ENCODE results near the gene GARS1. TPM values are rescaled to one million over a fixed set of nuclear protein-coding genes. Genes with fewer than 3 reads are reported as not detected.
A peak's percentile ranks its signal among the peaks of the same experiment; 100 is the strongest.

Gene GARS1
- polyA plus RNA-seq, 3 donors, result 46.0 to 68.4 (median 48.6) TPM

DNA sequence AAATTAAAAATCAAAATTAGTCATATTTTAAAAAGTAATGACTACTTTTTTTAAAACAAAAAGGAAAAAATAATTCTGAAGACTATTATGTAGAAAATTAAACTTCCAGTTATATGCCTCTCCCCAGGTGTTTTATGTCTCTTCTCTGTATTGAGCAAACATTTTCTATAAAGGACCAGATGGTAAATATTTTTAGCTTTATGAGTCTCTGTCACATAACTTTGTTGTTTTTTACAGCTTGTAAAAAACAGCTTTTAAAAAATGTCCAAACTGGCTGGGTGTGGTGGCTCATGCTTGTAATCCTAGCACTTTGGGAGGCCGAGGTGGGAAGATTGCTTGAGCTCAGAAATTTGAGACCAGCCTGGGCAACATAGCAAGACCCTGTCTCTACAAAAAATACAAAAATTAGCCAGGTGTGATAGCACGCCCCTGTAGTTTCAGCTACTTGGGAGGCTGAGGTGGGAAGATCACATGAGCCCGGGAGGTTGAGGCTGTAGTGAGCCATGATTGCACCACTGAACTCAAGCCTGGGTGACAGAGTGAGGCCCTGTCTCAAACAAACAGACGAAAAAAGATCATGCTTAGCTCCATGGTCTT, 23.5 kb downstream of the GARS1 start:
- H3K36me3 ChIP-seq (replicated peaks in 1 of 2; ENCODE audit: control insufficient read depth in 1 of 2, insufficient read depth in 2 of 2, low read length in 2 of 2), result peaks cover 92 to 100% of the 10 kb centered on the region in 2 donors
- no peaks in the 10 kb centered on the region for H4K20me1 ChIP-seq (ENCODE audit: insufficient read depth, low read length)
- intact Hi-C loops (cut with micrococcal nuclease), result no loop called here
- H3K27ac Mint-ChIP-seq, result peak overlapping the region in 1 of 7 donors; percentile 56
- peaks cover 0 to 3% (median 0%) of the 10 kb centered on the region in 3 donors for H3K27me3 Mint-ChIP-seq (ENCODE audit: low read depth in 3 of 3)
- no peaks in the 10 kb centered on the region for H3K4me1 ChIP-seq (ENCODE audit: control insufficient read depth in 1 of 2, insufficient read depth in 2 of 2, low read length in 2 of 2)
- no peak overlapping the region for H3K9ac ChIP-seq (ENCODE audit: insufficient read depth, low read length, poor library complexity, severe bottlenecking)
- H3K36me3 Mint-ChIP-seq, result peaks cover 78 to 94% of the 10 kb centered on the region in 2 donors
- H3K4me3 Mint-ChIP-seq, result no peak overlapping the region
- H3K27ac ChIP-seq (ENCODE audit: low read depth in 1 of 2, low read length in 2 of 2), result no peak overlapping the region
- H2AFZ ChIP-seq (ENCODE audit: insufficient read depth, low read depth, low read length, poor library complexity, severe bottlenecking), result no peak overlapping the region
- WGBS (ENCODE audit: insufficient coverage), result 95% methylated on average over 3 of the region's 4 CpGs
- H3K4me2 ChIP-seq (replicated peaks; ENCODE audit: extremely low read depth, low read length, poor library complexity, severe bottlenecking), result no peak overlapping the region
- no peaks in the 10 kb centered on the region for H3K9me3 Mint-ChIP-seq
- H3K27me3 ChIP-seq (ENCODE audit: control insufficient read depth in 2 of 2, insufficient read depth in 2 of 2, low read length in 2 of 2), result no peaks in the 10 kb centered on the region
- TF ChIP-seq CTCF (IDR thresholded peaks at IDR 0.05), result no peak
- no peak for DNase-seq
- H3K9me3 ChIP-seq (replicated peaks in 1 of 2; ENCODE audit: control insufficient read depth in 1 of 2, insufficient read depth in 1 of 2, low read length in 2 of 2), result no peaks in the 10 kb centered on the region
- H3K4me3 ChIP-seq (replicated peaks in 1 of 3; ENCODE audit: low read depth in 2 of 3, low read length in 3 of 3), result no peak overlapping the region
- no peaks in the 10 kb centered on the region for H3K79me2 ChIP-seq (ENCODE audit: insufficient read depth, low read length)
- no peaks in the 10 kb centered on the region for H3K4me1 Mint-ChIP-seq

- Mint-ChIP-seq H3K4me1 (no peaks in the 10 kb centered on the region), H3K27ac (peak overlapping the region in 2 of 7 donors; percentile 43), H3K36me3 (peaks cover 78 to 94% of the 10 kb centered on the region in 2 donors), H3K27me3 (ENCODE audit: low read depth in 3 of 3) (peaks cover 0 to 3% (median 0%) of the 10 kb centered on the region in 3 donors), H3K9me3 (no peaks in the 10 kb centered on the region), H3K4me3 (no peak overlapping the region)
- no peaks in the 10 kb centered on the region for H3K79me2 ChIP-seq (ENCODE audit: insufficient read depth, low read length)
- no peaks in the 10 kb centered on the region for H4K20me1 ChIP-seq (ENCODE audit: insufficient read depth, low read length)
- no peak for TF ChIP-seq CTCF (IDR thresholded peaks at IDR 0.05)
- no peak for DNase-seq
- H3K4me1 ChIP-seq (ENCODE audit: control insufficient read depth in 1 of 2, insufficient read depth in 2 of 2, low read length in 2 of 2), result no peaks in the 10 kb centered on the region
- H3K36me3 ChIP-seq (replicated peaks in 1 of 2; ENCODE audit: control insufficient read depth in 1 of 2, insufficient read depth in 2 of 2, low read length in 2 of 2), result peaks cover 91 to 100% of the 10 kb centered on the region in 2 donors
- intact Hi-C loops (cut with micrococcal nuclease), result no loop called here
- H2AFZ ChIP-seq (ENCODE audit: insufficient read depth, low read depth, low read length, poor library complexity, severe bottlenecking), result no peak overlapping the region
- H3K4me2 ChIP-seq (replicated peaks; ENCODE audit: extremely low read depth, low read length, poor library complexity, severe bottlenecking), result no peak overlapping the region
- no CpG with 5 or more reads among the region's 1 CpG for WGBS (ENCODE audit: insufficient coverage)
- H3K4me3 ChIP-seq (replicated peaks in 1 of 3; ENCODE audit: low read depth in 2 of 3, low read length in 3 of 3), result no peak overlapping the region
- no peak overlapping the region for H3K27ac ChIP-seq (ENCODE audit: low read depth in 1 of 2, low read length in 2 of 2)
- H3K27me3 ChIP-seq (ENCODE audit: control insufficient read depth in 2 of 2, insufficient read depth in 2 of 2, low read length in 2 of 2), result no peaks in the 10 kb centered on the region
- H3K9ac ChIP-seq (ENCODE audit: insufficient read depth, low read length, poor library complexity, severe bottlenecking), result no peak overlapping the region
- H3K9me3 ChIP-seq (replicated peaks in 1 of 2; ENCODE audit: control insufficient read depth in 1 of 2, insufficient read depth in 1 of 2, low read length in 2 of 2), result no peaks in the 10 kb centered on the region
Measured at GRCh38 chr7:30618961-30619360, 24.3 kb downstream of the GARS1 start.

All from CD14-positive monocyte (primary cell).